ENCODE results near the gene KHSRP. TPM values are rescaled to one million over a fixed set of nuclear protein-coding genes. Genes with fewer than 3 reads are reported as not detected.

KHSRP gene
- total and polyA plus RNA-seq, 10 of the 15 experiments (the other 5 are each of a cell fraction or from before 2014, with no cell fraction given), result 4.8 to 440 (median 82.0) TPM

DNA sequence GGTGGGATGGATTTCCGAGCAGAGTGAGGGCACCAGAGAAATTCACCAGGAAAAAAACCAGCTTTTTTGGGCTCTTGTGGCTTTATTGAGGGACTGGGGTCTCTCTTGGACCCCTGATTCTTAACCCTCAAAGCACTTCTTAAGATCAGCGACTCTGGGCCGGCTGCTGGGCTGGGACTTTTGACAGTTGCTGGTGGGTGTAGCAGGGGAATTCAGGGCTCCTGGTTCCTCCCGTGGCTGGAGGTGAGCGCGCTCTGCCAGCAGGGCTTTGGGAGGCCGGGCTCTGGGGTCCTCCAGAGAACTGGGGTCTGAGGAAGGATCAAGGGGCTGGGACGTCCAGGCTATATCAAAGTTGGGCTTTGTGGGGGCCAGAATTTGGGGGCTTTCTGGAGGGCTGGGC lies 42.8 kb upstream of the KHSRP start:
- no peak overlapping the region for H3K4me2 ChIP-seq (ENCODE audit: control insufficient read depth, insufficient read depth)
- ATAC-seq, result peak; percentile 57
- CTCF ChIA-PET, result interaction anchor here (0.6 to 1.4 kb wide), 2 partner anchors 14 to 119 kb away, joined by 4 to 5 read pairs; partner anchors contain the start of gene DENND1C
- RAD21 ChIA-PET (ENCODE audit: unreplicated experiment), result interaction anchor here (1.7 kb wide), 1 partner anchor 14 kb away, joined by 8 read pairs; the partner anchor contains the start of gene DENND1C
- no peaks in the 10 kb centered on the region for H3K9me3 ChIP-seq (replicated peaks; ENCODE audit: control insufficient read depth, insufficient read depth, low read length)
- TSS peak; percentile 95 for BruUV-seq (replicated peaks)
- H4K20me1 ChIP-seq (ENCODE audit: control insufficient read depth, insufficient read depth), result no peaks in the 10 kb centered on the region
- in situ Hi-C loops (cut with MboI) (no loop called here), intact Hi-C loops (cut with micrococcal nuclease; ENCODE audit: unreplicated experiment) (no loop called here)
- H3K9ac ChIP-seq (ENCODE audit: control insufficient read depth, insufficient read depth, low read length), result no peak overlapping the region
- DNase-seq (ENCODE audit: low read depth, low spot score), result no peak
- no peak overlapping the region for H2AFZ ChIP-seq (ENCODE audit: control insufficient read depth, low read depth, low read length)
- H3K79me2 ChIP-seq (ENCODE audit: control insufficient read depth, insufficient read depth, low read length), result no peaks in the 10 kb centered on the region
- POLR2A ChIA-PET, result interaction anchor here (1.0 to 1.1 kb wide), 3 partner anchors 11 to 14 kb away, joined by 3 to 7 read pairs (median 4); partner anchors contain the start of gene DENND1C
- no peaks in the 10 kb centered on the region; a peak in 2 of 4 replicates for H3K36me3 ChIP-seq (ENCODE audit: control insufficient read depth in 2 of 2, insufficient read depth in 2 of 2, low read length in 1 of 2)
- H3K27me3 ChIP-seq (replicated peaks in 1 of 2; ENCODE audit: control insufficient read depth in 2 of 2, insufficient read depth in 2 of 2, low read length in 1 of 2), result no peaks in the 10 kb centered on the region
- TF ChIP-seq POLR2AphosphoS5 (IDR thresholded peaks at IDR 0.05; ENCODE audit: low read length) (no peak), TAF1 (IDR thresholded peaks at IDR 0.05; ENCODE audit: borderline replicate concordance, low read depth, low read length) (no peak), IKZF1 (conservative IDR thresholded peaks at IDR 0.05) (0 out of 2 replicates have a peak, but pooled peaks have one; percentile 9)
- TF ChIP-seq, protein P1, sequence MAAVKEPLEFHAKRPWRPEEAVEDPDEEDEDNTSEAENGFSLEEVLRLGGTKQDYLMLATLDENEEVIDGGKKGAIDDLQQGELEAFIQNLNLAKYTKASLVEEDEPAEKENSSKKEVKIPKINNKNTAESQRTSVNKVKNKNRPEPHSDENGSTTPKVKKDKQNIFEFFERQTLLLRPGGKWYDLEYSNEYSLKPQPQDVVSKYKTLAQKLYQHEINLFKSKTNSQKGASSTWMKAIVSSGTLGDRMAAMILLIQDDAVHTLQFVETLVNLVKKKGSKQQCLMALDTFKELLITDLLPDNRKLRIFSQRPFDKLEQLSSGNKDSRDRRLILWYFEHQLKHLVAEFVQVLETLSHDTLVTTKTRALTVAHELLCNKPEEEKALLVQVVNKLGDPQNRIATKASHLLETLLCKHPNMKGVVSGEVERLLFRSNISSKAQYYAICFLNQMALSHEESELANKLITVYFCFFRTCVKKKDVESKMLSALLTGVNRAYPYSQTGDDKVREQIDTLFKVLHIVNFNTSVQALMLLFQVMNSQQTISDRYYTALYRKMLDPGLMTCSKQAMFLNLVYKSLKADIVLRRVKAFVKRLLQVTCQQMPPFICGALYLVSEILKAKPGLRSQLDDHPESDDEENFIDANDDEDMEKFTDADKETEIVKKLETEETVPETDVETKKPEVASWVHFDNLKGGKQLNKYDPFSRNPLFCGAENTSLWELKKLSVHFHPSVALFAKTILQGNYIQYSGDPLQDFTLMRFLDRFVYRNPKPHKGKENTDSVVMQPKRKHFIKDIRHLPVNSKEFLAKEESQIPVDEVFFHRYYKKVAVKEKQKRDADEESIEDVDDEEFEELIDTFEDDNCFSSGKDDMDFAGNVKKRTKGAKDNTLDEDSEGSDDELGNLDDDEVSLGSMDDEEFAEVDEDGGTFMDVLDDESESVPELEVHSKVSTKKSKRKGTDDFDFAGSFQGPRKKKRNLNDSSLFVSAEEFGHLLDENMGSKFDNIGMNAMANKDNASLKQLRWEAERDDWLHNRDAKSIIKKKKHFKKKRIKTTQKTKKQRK (IDR thresholded peaks at IDR 0.05; ENCODE audit: low read depth, low read length), result no peak
- TF ChIP-seq, protein P2, sequence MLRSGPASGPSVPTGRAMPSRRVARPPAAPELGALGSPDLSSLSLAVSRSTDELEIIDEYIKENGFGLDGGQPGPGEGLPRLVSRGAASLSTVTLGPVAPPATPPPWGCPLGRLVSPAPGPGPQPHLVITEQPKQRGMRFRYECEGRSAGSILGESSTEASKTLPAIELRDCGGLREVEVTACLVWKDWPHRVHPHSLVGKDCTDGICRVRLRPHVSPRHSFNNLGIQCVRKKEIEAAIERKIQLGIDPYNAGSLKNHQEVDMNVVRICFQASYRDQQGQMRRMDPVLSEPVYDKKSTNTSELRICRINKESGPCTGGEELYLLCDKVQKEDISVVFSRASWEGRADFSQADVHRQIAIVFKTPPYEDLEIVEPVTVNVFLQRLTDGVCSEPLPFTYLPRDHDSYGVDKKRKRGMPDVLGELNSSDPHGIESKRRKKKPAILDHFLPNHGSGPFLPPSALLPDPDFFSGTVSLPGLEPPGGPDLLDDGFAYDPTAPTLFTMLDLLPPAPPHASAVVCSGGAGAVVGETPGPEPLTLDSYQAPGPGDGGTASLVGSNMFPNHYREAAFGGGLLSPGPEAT (IDR thresholded peaks at IDR 0.05; ENCODE audit: low read depth), result peak; percentile 17; the same call in 1 of the 2 replicates
- FAIRE-seq, result no peak
- no peak overlapping the region for H3K4me3 ChIP-seq
- SMC1A ChIA-PET (ENCODE audit: uncharacterized antibody, unreplicated experiment), result no interaction called here
- no peak overlapping the region for H3K27ac ChIP-seq (ENCODE audit: control insufficient read depth, insufficient read depth)
- 42% methylated on average over 8 of the region's 8 CpGs for WGBS (ENCODE audit: insufficient coverage, insufficient replicate concordance, low lambda C conversion rate, missing lambda C conversion rate)
- no peaks in the 10 kb centered on the region for H3K4me1 ChIP-seq (ENCODE audit: control insufficient read depth, insufficient read depth, low read length)

Data from GM12878 (cell line).